Cardiac muscle cell (in vitro differentiated cells and primary cell): ENCODE data around the gene USP10. TPM values are rescaled to one million over a fixed set of nuclear protein-coding genes. Genes with fewer than 3 reads are reported as not detected.

Experiments used
- DNase-seq, 2 donors: peaks; one replicate each; pipeline versions ENCODE4 v3.0.0 to v3.0.0-alpha.2; 2010 to 2017; ENCODE audit warnings: low read depth in 1 of 2, low spot score in 1 of 2
- H3K27ac ChIP-seq: fragments of 200-600 bp; sonication (generic); 2 replicates; pipeline ENCODE4 v1.5.1; 2016
- H3K27me3 ChIP-seq: fragments of 200-600 bp; sonication (generic); 2 replicates; pipeline ENCODE4 v1.6.0; 2016; ENCODE audit warnings: control low read depth
- H3K36me3 ChIP-seq: fragments of 200-600 bp; sonication (generic); 2 replicates; pipeline ENCODE4 v1.5.1; 2016; ENCODE audit warnings: control low read depth
- H3K4me1 ChIP-seq: fragments of 200-600 bp; sonication (generic); 2 replicates; pipeline ENCODE4 v1.8.1; 2017; ENCODE audit warnings: low read depth, mild to moderate bottlenecking, mixed run types
- H3K4me3 ChIP-seq: fragments of 200-600 bp; sonication (generic); 2 replicates; pipeline ENCODE4 v1.5.1; 2016; ENCODE audit warnings: mild to moderate bottlenecking
- H3K9me3 ChIP-seq: fragments of 200-600 bp; sonication (generic); 2 replicates; pipeline ENCODE4 v1.5.1; 2017; ENCODE audit warnings: low read depth, mild to moderate bottlenecking, control low read depth
- polyA plus RNA-seq: library from polyadenylated mRNA; unstranded; fragments of >200 nt; fragmentation: Nextera tagmentation; extraction: Ambion mirVana; gene quantifications from 2 replicates; pipeline ENCODE4 v1.2.1, GENCODE V29; 2016
- total RNA-seq: library from RNA; depleted of rRNA; stranded (reverse); fragments of >200 nt; gene quantifications from 2 replicates; pipeline ENCODE4 v1.2.3, GENCODE V29; 2016
- TF ChIP-seq, protein P1 (sequence below): IDR thresholded peaks from 2 replicates; pipeline ENCODE4 v1.5.1; 2012; ENCODE audit warnings: low read depth, mild to moderate bottlenecking, low read length

The USP10 gene
- total and polyA plus RNA-seq, 2 experiments from 2014 or later, result 91.9 to 100.0 TPM

DNA sequence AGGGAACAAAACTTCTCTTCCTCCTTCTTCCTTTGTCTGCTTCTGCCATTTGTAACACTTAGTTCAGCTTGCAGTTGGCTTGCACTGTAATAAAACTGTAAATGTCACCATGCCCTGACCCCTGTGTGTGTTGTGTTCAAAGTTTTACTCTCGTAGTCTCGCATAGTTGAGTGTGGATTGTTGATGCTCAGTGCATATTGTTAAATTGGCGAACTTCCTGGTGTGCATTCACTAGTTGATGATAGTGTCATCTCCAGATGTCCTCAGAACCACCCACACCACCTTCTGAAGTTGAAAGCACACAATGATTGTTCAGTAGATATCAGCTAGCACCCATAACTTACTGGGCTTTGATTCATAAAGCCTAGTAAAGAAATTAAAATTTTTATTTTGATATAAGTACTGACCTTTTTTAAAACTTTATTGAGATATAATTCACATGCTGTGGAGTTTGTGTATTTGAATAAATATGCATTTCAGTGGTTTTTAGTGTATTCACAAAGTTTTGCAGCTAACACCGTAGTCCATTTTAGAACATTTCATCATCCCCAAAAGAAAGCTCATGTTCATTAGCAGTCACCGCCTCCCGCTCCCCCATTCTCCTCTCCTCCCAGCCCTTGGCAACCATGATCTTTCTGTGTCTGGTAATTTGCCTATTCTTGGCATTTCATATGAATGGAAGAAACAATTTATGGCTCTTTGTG, 25.0 kb downstream of the USP10 start:
- TF ChIP-seq, protein P1, sequence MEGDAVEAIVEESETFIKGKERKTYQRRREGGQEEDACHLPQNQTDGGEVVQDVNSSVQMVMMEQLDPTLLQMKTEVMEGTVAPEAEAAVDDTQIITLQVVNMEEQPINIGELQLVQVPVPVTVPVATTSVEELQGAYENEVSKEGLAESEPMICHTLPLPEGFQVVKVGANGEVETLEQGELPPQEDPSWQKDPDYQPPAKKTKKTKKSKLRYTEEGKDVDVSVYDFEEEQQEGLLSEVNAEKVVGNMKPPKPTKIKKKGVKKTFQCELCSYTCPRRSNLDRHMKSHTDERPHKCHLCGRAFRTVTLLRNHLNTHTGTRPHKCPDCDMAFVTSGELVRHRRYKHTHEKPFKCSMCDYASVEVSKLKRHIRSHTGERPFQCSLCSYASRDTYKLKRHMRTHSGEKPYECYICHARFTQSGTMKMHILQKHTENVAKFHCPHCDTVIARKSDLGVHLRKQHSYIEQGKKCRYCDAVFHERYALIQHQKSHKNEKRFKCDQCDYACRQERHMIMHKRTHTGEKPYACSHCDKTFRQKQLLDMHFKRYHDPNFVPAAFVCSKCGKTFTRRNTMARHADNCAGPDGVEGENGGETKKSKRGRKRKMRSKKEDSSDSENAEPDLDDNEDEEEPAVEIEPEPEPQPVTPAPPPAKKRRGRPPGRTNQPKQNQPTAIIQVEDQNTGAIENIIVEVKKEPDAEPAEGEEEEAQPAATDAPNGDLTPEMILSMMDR, result no peak
- DNase-seq, result no peak
- Histone ChIP-seq H3K27ac (peak overlapping the region; percentile 4), H3K27me3 (no peaks in the 10 kb centered on the region), H3K4me3 (no peak overlapping the region), H3K36me3 (no peaks in the 10 kb centered on the region), H3K4me1 (peaks cover 29% of the 10 kb centered on the region), H3K9me3 (no peaks in the 10 kb centered on the region)

DNA sequence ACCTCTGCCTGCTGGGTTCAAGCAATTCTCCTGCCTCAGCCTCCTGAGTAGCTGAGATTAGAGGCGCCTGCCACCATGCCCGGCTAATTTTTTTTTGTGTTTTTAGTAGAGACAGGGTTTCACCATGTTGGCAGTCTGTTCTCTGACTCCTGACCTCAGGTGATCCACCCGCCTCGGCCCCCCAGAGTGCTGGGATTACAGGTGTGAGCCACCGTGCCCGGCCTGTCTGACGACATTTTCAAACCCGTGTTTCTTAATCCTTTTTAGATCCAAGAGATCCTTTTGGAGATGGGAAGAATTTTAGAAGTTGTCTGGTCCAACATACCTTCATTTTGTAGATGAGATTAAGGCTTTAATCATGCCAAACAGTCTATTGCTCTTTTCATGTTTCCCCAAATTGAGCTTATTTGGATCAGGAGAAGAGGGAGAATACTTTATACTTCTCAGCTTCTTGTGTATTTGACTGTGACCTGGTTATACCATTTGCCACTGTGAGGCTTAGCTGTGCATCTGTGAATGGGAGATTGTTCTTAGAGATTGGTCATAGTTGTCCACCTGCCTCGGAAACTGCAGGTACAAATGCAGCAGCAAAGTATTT, 25.8 kb downstream of the USP10 start:
- Histone ChIP-seq H3K36me3 (no peaks in the 10 kb centered on the region), H3K4me1 (peaks cover 37% of the 10 kb centered on the region), H3K27ac (no peak overlapping the region), H3K27me3 (no peaks in the 10 kb centered on the region), H3K9me3 (no peaks in the 10 kb centered on the region), H3K4me3 (no peak overlapping the region)
- TF ChIP-seq, protein P1, result no peak
- no peak for DNase-seq

DNA sequence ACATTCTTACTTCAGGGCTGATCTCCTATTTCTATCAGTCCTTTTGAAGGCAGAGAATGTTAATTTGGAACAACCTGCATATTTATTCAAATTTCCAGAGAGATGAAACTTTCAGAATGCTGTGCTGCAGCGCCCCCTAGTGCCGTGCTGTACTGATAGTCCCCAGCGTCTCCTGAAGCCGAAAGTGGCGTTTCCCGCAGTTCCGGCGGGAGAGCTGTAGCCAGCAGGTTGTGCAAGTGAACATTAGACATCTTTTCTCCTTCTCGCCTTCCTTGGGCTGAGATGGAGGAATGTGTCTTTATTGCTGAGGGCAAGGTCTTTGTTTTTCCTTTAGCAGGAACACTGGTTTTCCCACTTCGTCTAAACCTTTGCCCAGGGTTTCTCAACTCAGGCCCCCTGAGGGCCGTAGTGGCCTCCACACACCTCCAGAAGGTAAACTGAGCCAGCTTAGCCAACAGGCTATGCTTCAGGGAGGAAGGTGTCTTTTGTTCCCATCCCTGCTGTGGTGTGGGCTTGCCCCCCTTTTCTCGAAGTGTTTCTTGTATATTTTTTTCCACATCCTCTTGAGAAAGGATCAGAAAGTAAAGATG, 26.4 kb downstream of the USP10 start:
- Histone ChIP-seq H3K27me3 (no peaks in the 10 kb centered on the region), H3K9me3 (no peaks in the 10 kb centered on the region), H3K4me1 (peaks cover 39% of the 10 kb centered on the region), H3K27ac (no peak overlapping the region), H3K36me3 (no peaks in the 10 kb centered on the region), H3K4me3 (no peak overlapping the region)
- peak; percentile 92 to 93 for DNase-seq
- TF ChIP-seq, protein P1, result peak; percentile 95

DNA sequence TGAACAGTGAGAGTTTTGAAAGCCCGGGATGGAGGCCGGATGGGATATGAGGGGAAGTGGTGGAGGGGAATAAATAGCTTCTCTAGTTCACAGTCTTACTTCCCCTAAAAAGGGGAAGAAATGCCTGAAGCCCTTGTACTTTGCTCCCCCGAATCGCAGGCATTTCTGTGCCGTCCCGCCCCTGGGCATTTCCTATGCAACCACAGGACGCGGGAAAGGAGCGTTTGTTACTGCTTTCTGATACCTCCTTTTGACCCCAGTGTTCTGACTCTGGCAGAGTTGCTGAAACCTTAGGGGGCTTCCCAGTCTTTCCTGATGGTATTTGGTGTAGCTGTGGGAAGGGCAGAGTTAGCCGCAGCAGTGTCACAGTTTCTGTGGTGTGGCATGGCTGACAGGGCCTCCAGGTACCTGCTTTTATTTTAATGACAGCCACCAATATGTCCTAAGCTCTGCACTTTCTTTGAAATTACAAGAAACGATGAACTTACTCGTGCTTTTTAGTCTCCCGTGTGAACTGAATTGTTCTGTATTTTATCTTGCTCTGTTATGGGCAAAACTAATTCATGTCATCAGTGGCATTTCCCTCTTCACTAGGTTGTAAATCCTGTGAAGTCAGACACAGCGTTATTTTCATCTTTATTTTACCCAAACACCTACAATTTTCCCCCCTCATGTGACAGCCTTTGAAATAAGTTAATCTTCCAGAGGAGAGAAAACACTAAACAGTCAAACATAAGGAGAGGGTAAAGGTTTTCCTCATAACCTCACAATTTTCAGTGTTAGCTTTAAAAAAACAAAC, 27.1 kb downstream of the USP10 start:
- Histone ChIP-seq H3K36me3 (no peaks in the 10 kb centered on the region), H3K27ac (no peak overlapping the region), H3K4me1 (peaks cover 39% of the 10 kb centered on the region), H3K9me3 (no peaks in the 10 kb centered on the region), H3K4me3 (no peak overlapping the region), H3K27me3 (no peaks in the 10 kb centered on the region)
- no peak for DNase-seq
- TF ChIP-seq, protein P1, result no peak

DNA sequence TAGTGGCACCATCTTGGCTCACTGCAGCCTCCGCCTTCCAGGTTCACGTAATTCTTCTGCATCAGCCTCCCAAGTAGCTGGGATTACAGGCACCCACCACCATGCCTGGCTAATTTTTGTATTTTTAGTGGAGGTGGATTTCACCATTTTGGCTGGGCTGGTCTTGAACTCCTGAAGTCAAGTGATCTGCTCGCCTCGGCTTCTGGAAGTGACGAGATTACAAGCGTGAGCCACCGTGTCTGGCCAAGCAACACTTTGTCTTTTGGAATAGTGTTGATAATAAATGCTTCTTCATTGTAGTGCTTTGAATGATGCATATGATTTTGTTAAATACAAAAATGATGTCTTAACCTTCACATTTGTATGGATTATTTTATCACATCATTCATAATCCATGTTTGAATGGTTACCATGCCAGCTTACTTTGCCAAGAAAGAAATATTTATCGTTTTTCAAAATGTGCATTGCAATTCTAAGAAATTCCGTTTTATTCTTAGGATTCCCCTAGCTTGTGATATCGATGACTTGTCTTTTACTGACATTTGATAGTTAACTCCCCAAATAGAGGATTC, 29.1 kb downstream of the USP10 start:
- Histone ChIP-seq H3K9me3 (no peaks in the 10 kb centered on the region), H3K36me3 (peaks cover 6% of the 10 kb centered on the region), H3K4me1 (peaks cover 31% of the 10 kb centered on the region), H3K27me3 (no peaks in the 10 kb centered on the region), H3K4me3 (no peak overlapping the region), H3K27ac (no peak overlapping the region)
- DNase-seq, result no peak
- TF ChIP-seq, protein P1, result no peak
